GM18511 (cell line): Measurements from ENCODE around the gene PDIA5.
"Not testable (repeated sequence)": the region's sequence is repeated elsewhere in the genome, so short reads cannot be mapped to it uniquely, and the experiment has no call there.

Experiments
- ATAC-seq: cut with Tn5 transposase; IDR thresholded peaks from one replicate; pipeline ENCODE4 v1.9.1; 2021; ENCODE audit warnings: mild to moderate bottlenecking, moderate library complexity; ENCODE audit not compliant: unreplicated experiment

The PDIA5 gene

DNA sequence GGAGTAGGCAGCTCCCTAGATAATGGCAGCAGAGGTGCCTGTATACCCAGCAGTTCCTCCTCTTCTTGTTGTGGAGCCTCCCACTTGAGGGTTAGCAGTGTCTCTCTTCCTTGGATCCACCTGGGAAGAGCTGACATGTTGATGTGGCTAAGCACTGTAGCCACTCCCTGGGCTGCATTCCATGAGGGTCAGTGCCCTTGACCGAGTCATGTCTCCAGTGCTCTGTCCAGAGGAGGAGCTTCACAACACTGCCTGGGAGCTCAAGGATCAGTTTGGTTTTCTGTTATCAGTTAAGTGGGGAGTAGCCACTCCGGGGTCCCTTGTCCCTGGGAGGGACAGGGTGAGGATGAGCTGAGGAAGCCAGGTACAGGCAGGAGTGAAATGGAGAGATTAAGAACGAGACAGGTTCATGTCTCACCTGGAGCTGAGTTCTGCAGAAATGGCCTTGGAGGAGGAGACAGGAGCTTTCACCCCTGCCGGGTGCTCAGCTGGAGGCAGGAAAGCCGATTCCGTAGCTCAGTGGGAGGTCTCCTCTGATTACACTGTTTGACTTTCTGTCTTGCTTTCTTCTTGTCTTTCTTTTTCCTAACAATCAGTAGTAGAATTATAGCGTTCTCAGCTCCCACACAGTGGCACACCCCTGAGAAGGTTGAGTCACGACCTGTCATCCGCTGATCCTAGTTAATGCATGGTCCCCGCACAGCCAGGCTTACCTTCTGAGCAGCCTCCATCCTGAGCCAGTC lies 77.0 kb downstream of the PDIA5 start:
- no peak for ATAC-seq

DNA sequence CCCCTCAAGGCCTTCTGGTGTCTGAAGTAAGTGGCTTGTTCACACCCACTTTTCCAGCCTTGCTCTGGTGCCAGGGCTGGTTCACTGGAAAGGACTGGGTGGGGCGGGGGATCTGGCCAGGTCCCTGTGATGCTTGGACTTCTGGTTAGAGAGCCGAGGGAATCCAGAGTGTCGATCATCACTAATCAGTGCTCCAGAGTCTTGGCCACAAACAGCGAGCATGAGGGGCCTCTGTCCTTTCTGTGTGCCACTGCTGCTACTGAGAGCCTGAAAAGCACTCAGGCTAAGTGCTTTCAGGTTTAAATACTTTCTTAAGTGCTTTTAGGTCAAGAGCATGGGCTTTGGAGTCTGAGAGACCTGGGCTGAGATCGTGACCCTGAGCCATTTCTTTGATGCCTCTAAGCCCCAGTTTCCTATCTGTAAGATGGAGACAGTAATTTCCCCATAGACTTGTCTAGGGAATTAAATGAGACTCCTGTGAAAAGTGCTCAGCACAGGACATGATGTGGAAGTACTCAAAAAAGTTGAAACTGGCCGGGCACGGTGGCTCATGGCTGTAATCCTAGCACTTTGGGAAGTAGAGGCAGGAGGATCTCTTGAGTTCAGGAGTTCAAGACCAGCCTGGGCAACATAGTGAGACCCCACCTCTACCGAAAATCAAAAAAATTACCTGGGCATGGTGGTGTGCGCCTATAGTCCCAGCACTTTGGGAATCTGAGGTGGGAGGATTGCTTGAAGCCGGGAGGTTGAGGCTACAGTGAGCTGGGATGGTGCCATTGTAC lies 81.1 kb downstream of the PDIA5 start:
- no peak for ATAC-seq

DNA sequence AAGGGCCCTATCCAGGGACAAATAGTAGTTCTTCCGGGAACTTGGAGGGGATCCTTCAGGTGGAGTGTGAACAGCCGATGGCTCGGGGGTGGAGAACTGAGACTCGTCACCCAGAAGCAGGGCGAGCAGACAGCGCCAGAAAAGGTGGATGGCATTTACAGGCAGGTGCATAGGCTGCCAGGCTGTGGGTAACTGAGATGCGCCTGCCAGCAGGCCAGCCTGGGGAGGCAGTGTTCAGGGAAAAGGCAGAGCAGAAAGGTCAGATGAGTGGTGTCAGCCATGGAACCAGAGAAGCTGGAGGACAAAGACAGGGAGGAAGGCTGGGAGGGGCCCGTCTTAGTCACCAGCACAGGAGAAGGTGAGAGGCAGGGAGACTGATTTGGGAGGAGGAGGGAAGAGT lies 81.9 kb downstream of the PDIA5 start:
- no peak for ATAC-seq

DNA sequence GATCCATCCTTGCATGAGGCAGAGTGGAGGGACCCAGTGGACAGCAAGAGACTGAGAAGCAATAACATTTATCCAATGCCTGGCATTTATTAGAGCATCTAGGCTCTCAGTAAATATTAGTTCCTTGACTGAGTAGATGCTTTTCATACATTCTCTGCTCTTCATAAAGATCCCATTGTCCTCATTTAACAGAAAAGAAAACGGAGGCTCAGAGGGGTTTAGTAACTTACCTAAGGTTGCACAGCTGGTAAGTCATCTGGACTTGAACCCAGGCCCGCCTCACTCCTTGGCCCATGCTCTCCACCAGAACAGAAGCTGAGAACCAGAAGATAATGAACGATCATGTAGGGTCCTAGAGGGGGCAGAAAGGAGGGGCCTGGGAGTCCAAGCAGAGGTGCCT lies 82.7 kb downstream of the PDIA5 start:
- ATAC-seq = no peak

DNA sequence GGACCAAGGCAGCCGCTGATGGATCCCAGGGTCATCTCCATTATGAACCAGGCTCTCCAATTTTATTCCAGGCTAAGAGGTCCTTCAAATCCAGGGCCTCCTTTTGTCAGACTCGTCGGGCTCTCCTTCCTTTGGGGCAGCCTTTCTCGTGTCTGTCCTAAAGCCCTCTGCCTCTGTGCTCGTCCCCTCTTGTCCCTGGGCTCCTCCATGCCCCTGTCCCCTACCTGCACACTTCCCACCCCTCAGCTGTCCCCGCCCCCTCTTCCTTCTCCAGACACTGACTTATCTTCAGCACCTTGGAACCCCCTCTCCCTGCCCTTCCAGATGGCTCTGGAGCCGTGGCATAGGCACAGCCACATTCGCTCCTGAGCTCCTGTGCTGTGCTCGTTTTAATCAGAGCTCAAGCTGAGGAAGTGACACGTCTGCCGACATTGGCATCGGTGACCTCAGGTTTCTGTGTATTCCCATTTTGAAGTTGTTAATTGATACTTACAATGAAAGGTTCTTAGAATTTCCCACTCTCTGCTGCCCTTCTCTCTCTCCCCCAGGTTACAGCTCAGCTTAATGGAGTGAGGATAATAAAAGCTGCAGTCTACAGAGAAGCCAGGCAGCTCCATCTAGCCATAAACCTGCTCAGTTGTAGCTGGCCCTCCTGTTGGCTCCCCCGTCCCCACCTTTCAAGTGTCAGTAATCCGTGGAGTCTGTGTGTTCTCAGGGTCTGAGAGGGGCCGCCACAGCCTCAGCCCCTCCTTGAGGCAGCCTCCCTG lies 83.8 kb downstream of the PDIA5 start:
- no peak for ATAC-seq

DNA sequence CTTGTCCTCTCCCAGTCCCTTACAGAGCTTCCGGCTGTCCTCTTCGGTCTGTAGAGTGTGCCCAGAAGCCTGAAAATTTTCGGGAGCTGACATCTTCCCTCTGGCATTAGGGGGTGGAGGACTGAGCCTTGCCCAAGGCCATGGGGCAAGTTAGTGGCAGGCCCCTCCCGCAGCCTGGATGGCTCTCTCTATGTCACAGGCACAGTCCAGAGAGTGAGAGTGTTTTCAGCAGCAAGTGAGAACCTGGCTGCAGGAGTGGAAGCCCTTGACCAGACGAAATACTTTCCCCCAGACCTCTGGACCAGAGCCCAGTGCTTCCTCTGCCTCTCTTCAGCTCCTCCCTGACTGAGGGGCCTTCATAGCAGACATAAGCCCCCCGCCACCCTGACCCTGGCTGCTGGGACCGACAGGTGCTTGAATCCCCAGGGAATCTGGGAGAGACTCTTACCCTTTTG lies 84.5 kb downstream of the PDIA5 start:
- no peak for ATAC-seq

DNA sequence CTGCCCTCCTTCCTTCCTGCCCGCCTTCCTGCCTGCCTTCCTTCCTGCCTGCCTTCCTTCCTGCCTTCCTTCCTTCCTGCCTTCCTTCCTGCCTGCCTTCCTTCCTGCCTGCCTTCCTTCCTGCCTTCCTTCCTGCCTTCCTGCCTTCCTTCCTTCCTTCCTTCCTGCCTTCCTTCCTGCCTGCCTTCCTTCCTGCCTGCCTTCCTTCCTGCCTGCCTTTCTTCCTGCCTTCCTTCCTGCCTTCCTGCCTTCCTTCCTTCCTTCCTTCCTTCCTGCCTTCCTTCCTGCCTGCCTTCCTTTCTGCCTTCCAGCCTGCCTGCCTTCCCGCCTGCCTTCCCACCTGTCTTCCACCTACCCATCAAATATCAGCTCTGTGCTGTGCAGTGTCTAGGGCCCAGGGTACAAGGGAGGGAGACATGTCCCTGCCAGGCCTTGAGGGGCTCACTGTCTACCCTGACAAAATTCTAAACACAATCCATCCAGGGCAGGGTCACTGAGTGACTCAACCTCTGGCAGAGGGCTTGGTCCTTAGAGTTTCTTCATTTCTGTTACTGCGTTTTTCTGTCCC lies 85.1 kb downstream of the PDIA5 start:
- not testable (repeated sequence) for ATAC-seq

DNA sequence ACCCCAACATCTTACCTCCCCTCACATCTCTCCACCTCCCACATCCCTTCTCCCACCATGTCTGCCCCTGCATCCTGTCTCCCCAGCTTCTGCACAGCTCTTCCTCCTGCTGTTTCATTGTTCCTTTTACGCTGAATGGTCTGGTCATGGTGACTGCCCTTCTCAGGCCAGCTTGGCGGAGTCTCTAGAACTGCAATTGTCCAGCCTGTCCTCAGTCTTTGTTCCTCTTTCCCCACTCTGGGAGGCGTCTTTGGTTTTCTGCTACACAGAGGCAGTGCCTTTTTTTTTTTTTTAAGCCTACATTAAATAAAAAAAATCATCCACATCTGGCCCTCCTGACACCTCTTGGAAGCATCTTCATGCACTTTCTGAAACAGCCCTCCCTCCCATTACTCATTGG lies 85.9 kb downstream of the PDIA5 start:
- ATAC-seq = no peak

DNA sequence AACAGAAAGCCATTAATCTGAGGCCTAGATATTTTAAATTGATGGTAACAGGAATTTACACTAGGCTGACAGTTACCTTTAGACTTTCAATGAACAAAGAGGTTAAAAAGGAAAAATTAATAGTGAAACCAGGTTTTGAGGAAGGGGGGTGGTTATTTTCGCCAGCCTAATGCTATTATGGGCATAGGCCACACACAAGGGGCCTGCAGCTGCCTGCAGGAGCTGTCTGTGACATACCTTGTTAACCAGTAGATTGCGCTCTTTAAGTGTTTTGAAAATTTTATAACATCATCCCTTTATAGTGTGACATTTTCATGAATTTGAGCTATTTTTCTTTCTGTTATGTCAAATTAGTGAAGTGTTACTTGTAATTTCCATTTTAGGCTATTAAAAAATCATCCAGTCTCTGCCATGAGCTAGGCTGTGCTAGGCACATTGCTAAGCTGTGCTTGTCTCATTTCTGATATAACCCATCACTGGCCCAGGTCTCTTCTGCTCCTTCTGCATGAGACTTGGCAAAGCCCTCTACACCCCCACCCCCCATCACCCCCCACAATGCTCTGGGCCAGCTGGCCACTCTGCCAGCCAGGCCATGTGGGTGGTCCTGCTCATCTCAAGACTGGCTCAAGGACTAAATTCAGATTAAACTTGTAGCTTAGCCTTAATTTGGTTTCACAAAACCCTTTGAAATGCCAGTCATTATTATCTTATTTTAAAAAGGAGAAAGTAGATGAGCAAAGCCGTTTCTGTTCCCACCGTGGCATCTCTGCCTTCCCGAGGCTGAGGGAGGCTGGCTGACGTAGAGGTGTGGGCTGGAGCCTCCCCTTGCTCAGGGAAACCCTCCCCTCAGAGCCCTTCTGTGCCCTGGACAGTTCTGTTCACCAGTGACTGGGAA lies 86.5 kb downstream of the PDIA5 start:
- ATAC-seq = no peak

DNA sequence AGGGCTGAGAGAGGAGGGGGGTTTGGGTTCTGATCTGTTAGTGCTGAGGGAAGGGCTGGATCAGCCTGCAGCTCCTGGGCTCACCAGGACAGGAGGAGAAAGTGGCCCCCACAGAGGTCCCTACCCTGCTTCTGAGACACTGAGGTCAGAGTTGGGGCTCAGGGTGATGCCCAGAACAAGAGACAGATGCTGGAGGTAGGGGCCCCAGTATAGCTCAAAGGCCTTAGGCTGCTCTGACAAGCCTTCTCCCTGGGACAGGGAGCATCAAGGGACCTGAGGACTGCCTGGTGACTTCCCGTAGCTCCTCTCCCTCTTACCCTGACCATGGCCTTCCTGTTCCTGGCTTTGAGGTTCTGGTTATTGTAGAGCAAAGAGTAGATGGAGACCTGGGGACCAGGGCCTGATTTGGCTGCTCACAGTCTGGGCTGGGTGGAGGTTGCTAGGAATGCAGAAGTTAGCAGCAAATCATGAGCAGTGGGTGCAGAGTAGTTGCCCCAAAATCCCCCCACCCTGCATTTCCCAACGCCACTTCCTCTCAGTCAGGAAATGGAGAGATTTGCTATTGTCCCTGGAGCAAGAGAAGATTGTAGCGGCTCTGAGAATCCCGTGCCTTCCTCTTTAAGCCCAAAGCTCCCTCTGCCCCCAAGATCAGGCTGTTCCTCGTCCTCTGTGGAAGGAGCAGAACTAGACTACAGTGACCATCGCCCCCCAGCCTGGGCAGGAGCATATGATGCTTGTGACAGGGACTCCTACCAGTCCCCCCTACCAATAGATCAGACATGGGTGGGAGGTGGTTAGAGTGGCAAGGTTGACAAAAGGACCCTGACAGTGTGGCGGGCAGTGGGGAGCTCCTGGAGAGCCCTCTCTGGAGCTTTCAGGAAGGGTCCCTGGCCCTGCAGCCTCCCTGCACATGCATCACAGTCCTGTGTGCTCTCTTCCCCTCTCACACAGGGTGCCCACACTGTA lies 87.5 kb downstream of the PDIA5 start:
- no peak for ATAC-seq

DNA sequence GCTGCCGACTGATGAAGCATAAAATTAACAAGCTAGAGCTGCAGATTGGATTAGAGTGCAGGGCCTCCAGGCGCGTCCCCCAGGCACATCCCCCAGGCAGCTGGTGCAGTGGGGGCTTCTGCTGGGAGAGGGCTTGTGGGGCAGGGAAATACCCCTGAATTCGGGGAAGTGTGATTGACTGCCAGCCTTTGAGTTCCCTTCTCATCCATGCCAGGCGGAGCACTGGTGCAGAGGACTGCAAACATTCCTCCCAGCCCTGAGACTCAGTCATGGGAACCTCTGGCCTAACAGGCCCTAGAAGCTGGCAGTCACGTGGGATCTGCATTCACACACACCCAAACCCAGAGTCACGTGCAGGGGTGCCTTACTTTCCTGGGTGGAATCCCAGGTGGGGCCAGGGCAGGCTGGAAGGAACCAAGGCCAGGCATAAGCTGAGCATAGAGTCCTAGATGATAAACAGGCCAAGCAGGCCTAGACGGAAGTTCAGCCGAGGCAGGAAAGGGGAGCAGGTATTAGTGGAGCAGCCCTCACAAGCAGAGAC lies 88.7 kb downstream of the PDIA5 start:
- no peak for ATAC-seq

DNA sequence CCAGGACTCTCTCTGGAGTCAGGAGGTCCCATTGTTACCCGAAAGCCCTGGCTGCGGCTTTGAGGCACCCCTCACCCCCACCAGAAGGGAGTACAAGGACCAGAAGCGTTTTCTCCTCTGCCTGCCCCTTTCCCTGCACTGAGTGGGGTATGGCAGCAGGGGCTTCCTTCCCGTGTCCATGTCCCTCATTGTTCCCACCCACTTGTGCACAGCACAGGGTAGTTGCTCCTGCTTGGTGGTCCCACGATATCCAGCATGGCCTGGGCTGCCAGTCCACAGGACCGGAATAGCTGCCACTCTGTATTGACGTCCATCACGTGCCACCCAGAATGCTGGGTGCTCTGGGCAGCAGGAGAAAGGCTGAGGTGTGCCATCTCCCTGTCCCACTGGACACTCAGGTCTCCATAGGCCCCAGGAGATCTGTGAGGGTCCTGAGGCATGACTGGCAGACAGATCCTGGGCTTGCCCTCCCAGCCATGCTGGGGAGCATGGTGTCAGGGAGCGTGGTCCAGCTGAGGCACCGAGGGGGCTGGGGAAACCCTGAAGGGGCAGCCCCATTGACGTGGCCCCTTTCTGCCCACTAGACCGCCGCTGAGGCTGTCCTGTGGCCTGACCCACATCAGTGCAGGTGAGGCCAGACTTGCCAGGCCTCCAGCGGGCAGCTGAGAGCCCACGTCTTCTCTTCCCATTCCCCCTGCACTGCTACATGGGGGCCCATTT lies 89.6 kb downstream of the PDIA5 start:
- no peak for ATAC-seq

DNA sequence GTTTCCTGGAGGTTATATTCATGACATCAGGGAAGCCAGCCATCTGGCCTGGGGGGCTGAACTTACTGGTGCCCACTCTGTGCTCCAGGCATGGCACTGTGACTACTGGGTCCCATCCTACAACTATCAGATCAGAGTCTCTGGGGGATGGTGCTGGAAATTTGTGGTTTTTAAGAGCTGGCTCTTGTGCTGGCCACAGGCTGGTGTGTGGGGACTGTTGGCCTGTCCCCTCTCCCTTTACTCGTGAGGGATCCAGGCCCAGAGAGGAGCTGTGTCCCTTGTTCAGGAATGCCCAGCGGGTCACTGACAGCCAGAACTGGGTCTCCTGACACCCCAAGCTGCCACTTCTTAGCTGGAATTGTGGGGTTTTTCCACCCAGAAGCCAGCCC lies 90.4 kb downstream of the PDIA5 start:
- ATAC-seq = no peak

DNA sequence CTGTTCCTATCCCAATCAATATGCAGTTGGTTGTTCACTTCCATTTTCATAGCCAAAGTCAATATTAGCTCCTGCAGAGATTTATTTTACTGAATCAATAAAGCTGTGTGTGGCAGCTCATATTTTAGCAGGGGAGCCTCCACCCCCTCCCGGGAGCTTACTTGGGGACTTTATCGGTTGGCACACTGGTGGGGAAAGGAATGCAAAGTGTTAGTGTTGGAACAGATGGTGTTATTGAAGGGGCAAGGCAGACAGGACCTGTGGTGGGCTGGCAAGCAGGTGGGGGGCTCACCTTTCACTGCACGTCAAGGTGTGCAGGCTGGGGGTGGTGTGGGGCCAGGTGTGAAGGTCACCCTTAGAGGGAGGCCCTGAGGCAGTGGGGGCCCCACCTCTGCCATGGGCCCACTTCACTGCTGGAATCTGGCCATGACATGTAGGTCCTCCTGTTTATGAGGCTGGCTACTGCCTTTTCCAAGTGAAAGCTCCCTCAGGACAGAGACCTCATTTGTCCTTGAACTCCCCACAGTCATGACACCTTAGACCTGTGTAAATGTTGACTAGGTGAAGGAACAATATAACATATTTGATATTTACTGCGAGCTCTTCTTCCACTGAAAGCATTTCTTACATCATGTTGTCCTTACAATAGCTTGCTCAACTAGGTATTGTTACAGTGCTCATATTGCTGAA lies 90.9 kb downstream of the PDIA5 start:
- ATAC-seq = no peak

DNA sequence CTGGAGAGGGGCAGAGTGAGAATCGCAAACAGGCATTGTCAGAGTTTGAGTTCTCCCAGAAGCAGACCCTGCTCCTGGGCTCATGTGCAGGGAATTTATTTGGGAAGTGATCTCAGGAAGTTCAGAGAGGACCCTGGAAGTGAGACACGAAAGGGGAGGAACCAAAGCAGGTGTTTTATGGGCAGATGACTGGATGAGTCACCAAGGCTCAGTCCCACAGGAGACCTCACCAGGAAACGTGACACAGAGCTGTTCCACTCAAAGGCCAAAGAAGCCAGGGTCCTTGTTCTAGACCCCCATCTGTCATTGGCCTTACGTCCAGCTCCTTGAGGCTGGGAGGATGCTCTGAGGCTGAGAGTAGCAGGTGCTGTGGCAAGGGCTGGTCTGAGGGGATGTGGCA lies 91.5 kb downstream of the PDIA5 start:
- ATAC-seq = no peak

DNA sequence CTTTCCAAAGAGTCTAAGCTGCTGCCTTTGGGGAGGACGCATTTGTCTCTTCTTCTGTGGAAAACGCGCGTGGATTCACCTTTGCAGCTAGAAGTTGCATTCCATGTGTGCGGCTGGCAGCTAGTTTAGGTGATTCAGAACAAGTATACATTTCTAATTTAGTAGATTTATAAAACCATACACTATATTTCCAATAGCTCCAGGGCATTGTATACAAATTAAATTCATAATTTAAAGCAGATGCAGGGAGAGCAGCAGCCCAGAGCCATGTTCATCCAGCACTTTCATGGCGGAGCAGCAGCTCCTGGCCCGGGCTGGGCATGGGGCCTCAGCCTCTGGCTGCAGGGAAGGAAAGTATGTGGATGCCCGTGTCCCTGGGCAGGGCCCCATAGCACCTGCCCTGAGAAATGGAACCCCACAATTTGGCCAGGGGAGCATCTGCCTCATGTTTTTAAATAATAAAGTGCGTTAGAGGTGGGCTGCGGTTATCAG lies 92.1 kb downstream of the PDIA5 start:
- no peak for ATAC-seq

DNA sequence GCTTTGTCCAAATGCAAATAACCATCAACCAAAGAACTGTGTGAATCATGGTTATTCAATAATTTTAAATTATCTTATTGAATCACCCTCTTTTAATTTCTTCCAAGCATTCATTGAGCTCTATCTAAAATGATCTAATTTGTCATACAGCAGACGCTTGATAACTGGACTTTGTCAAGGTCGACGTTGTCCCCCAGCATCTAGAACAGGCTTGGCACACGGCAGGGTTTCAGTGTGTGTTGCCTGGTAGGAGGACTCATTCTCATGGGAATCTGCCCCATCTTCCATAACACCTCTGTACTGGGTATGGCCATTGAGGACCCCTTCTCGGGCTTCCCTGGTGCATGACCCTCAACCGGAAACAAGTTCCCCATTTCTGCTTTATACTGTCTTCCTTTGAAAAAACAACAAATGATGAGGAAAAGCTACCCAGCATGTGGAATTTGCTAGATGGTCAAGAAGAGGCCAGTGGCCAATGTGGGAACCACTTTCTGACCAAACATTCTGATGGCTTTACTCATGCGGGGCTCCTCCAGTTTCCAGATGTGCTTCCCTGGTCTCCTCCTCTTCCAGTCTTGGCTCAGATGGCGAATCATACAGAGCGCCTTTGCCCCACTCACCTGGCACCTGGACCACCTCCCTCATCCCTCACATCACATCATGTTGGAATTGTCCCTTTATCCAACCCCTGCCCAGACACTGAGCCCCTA lies 93.3 kb downstream of the PDIA5 start:
- no peak for ATAC-seq
